ENCODE data around the gene ATOH8.
A peak's percentile ranks its signal among the peaks of the same experiment; 100 is the strongest.

DNA sequence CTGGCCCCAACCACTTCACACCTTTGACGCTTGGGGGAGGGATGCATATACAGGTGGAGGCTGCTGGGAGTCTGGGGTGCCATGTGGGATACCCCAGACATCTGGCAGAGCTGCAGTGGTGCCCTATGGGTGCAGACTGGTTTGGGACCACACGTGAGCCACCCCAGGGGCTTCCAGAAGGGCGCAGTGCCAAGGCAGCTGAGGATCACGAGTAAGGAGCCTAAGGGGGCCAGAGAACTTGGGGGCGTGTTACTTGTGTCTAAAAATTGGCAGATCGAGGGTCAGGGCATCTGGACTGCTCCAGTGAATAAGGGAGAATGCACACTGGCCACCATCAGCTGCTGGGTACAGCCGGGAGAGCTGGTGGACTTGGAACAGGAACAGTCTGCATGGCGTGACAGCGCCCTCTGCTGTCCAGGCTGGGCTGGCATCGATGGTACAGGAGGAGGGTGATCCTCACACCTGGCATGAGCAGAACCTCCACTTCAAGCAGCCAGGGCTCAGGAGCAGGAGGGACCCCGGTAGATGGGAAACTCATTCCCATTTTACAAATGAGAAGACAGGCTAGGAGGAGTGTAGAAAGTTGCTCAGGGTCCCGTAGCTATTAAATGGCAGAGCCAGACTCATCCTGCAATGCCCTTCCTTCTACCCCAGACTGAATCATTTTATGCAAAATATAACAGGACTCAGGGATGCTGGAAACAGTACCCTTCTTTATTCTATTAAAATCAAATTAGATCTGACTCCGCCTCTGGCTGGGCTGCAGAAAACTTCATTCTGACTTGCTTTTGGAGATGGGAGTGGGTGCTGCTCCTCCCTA lies 60.4 kb downstream of the ATOH8 start:
- no peak for TF ChIP-seq POLR2A (IDR thresholded peaks at IDR 0.05)
- TF ChIP-seq, protein P1, sequence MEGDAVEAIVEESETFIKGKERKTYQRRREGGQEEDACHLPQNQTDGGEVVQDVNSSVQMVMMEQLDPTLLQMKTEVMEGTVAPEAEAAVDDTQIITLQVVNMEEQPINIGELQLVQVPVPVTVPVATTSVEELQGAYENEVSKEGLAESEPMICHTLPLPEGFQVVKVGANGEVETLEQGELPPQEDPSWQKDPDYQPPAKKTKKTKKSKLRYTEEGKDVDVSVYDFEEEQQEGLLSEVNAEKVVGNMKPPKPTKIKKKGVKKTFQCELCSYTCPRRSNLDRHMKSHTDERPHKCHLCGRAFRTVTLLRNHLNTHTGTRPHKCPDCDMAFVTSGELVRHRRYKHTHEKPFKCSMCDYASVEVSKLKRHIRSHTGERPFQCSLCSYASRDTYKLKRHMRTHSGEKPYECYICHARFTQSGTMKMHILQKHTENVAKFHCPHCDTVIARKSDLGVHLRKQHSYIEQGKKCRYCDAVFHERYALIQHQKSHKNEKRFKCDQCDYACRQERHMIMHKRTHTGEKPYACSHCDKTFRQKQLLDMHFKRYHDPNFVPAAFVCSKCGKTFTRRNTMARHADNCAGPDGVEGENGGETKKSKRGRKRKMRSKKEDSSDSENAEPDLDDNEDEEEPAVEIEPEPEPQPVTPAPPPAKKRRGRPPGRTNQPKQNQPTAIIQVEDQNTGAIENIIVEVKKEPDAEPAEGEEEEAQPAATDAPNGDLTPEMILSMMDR (IDR thresholded peaks at IDR 0.05): peak; percentile 91 to 99 (median 94)

All from heart left ventricle (tissue), 13 donors.